CD14-positive monocyte (primary cell): Measurements from ENCODE around the gene NKAIN2. TPM values are rescaled to one million over a fixed set of nuclear protein-coding genes. Genes with fewer than 3 reads are reported as not detected.

ENCODE experiments used
- DNase-seq, 3 donors: peaks; one replicate each; pipeline ENCODE4 v3.0.0-alpha.2; 2011 to 2022
- H2AFZ ChIP-seq: 2 replicates; pipeline ENCODE4 v1.6.0; 2012; ENCODE audit warnings: mild to moderate bottlenecking, low read depth, low read length, inconsistent platforms; ENCODE audit not compliant: insufficient read depth, poor library complexity, severe bottlenecking
- H3K27ac ChIP-seq, 2 donors: 1 replicate in 1 of 2; 2 replicates in 1 of 2; pipeline ENCODE4 v1.5.1; 2012 to 2013; ENCODE audit warnings: low read length in 2 of 2, control low read depth in 1 of 2, inconsistent platforms in 1 of 2, low read depth in 1 of 2, mild to moderate bottlenecking in 1 of 2
- H3K27me3 ChIP-seq, 2 donors: one replicate each; pipeline versions ENCODE4 v1.6.0 to v1.6.1; 2011 to 2013; ENCODE audit warnings: low read length in 2 of 2; ENCODE audit not compliant: control insufficient read depth in 2 of 2, insufficient read depth in 2 of 2
- H3K36me3 ChIP-seq, 2 donors: replicated peaks in 1 of 2; 1 replicate in 1 of 2; 2 replicates in 1 of 2; pipeline versions ENCODE4 v1.5.1 to v1.6.1; 2012 to 2013; ENCODE audit warnings: low read length in 2 of 2, control low read depth in 1 of 2, inconsistent platforms in 1 of 2, mild to moderate bottlenecking in 1 of 2; ENCODE audit not compliant: insufficient read depth in 2 of 2, control insufficient read depth in 1 of 2
- H3K4me1 ChIP-seq, 2 donors: 1 replicate in 1 of 2; 2 replicates in 1 of 2; pipeline versions ENCODE4 v1.5.1 to v1.6.1; 2012 to 2013; ENCODE audit warnings: low read length in 2 of 2, control low read depth in 1 of 2, inconsistent platforms in 1 of 2, mild to moderate bottlenecking in 1 of 2, moderate library complexity in 1 of 2; ENCODE audit not compliant: insufficient read depth in 2 of 2, control insufficient read depth in 1 of 2
- H3K4me2 ChIP-seq: replicated peaks from 2 replicates; pipeline ENCODE3; 2012; ENCODE audit warnings: low read length, moderate library complexity, mild to moderate bottlenecking; ENCODE audit not compliant: poor library complexity, severe bottlenecking; ENCODE audit errors: extremely low read depth
- H3K4me3 ChIP-seq, 3 experiments: fragments of 200-600 bp in 1 of 3; sonication (generic) in 1 of 3; replicated peaks in 1 of 3; 1 replicate in 2 of 3; 2 replicates in 1 of 3; pipeline ENCODE4 v1.5.1; 2011 to 2013; ENCODE audit warnings: low read length in 3 of 3, mild to moderate bottlenecking in 3 of 3, control low read depth in 2 of 3, low read depth in 2 of 3, inconsistent platforms in 1 of 3, moderate library complexity in 1 of 3
- H3K79me2 ChIP-seq: 2 replicates; pipeline ENCODE4 v1.6.0; 2012; ENCODE audit warnings: mild to moderate bottlenecking, control low read depth, inconsistent platforms, low read length, moderate library complexity; ENCODE audit not compliant: insufficient read depth
- H3K9ac ChIP-seq: 2 replicates; pipeline ENCODE4 v1.6.0; 2017; ENCODE audit warnings: low read length, mild to moderate bottlenecking; ENCODE audit not compliant: insufficient read depth, poor library complexity, severe bottlenecking
- H3K9me3 ChIP-seq, 2 donors: replicated peaks in 1 of 2; 1 replicate in 1 of 2; 2 replicates in 1 of 2; pipeline versions ENCODE4 v1.5.1 to v1.6.1; 2012 to 2013; ENCODE audit warnings: low read length in 2 of 2, control low read depth in 1 of 2; ENCODE audit not compliant: control insufficient read depth in 1 of 2, insufficient read depth in 1 of 2
- H4K20me1 ChIP-seq: 2 replicates; pipeline ENCODE4 v1.6.0; 2012; ENCODE audit warnings: mild to moderate bottlenecking, low read length, control low read depth, moderate library complexity; ENCODE audit not compliant: insufficient read depth
- H3K27ac Mint-ChIP-seq, 7 donors: one replicate each; pipeline ENCODE4 v1.8.0; 2020; ENCODE audit warnings: mild to moderate bottlenecking in 7 of 7, mixed read lengths in 7 of 7, moderate library complexity in 6 of 7, inconsistent platforms in 2 of 7
- H3K27me3 Mint-ChIP-seq, 3 donors: one replicate each; pipeline ENCODE4 v1.8.0; 2021 to 2022; ENCODE audit warnings: low read depth in 3 of 3, mild to moderate bottlenecking in 3 of 3, mixed read lengths in 3 of 3, moderate library complexity in 3 of 3, inconsistent platforms in 1 of 3
- H3K36me3 Mint-ChIP-seq, 2 donors: one replicate each; pipeline ENCODE4 v1.8.0; 2020; ENCODE audit warnings: mixed read lengths in 2 of 2, inconsistent platforms in 1 of 2, mild to moderate bottlenecking in 1 of 2
- H3K4me1 Mint-ChIP-seq: one replicate; pipeline ENCODE4 v1.8.0; 2020; ENCODE audit warnings: mild to moderate bottlenecking, mixed read lengths
- H3K4me3 Mint-ChIP-seq, 2 donors: one replicate each; pipeline ENCODE4 v1.8.0; 2020; ENCODE audit warnings: mild to moderate bottlenecking in 2 of 2, mixed read lengths in 2 of 2, moderate library complexity in 1 of 2
- H3K9me3 Mint-ChIP-seq, 7 donors: one replicate each; pipeline ENCODE4 v1.8.0; 2020 to 2022; ENCODE audit warnings: mixed read lengths in 7 of 7, mild to moderate bottlenecking in 6 of 7, moderate library complexity in 6 of 7, inconsistent platforms in 2 of 7
- WGBS: methylation state at CpG from one replicate; pipeline ENCODE4 v1.1.5; 2013; ENCODE audit warnings: missing lambda C conversion rate; ENCODE audit not compliant: insufficient coverage; 5-methylcytosine and 5-hydroxymethylcytosine counted together
- intact Hi-C, 2 donors: fragments of 100-400 bp; cut with micrococcal nuclease; formaldehyde crosslinking; loops; one replicate each; pipeline versions ENCODE4 v1.15.0 to v1.15.1; 2023
- polyA plus RNA-seq, 3 donors: library from polyadenylated mRNA; depleted of rRNA in 1 of 3; unstranded in 2 of 3; stranded (reverse) in 1 of 3; fragments of 300-500 nt in 2 of 3; fragments of >200 nt in 1 of 3; fragmentation: Illumina TruSeq in 2 of 3; gene quantifications; 1 replicate in 2 of 3; 2 replicates in 1 of 3; pipeline ENCODE4 v1.2.3, GENCODE V29; 2012 to 2021
- TF ChIP-seq, protein P1 (sequence below): fragments of 200-600 bp; IDR thresholded peaks from one replicate; pipeline ENCODE4 v1.8.0; 2022; ENCODE audit warnings: antibody characterized with exemption, mild to moderate bottlenecking

NKAIN2 gene
- polyA plus RNA-seq, 3 donors: not detected

DNA sequence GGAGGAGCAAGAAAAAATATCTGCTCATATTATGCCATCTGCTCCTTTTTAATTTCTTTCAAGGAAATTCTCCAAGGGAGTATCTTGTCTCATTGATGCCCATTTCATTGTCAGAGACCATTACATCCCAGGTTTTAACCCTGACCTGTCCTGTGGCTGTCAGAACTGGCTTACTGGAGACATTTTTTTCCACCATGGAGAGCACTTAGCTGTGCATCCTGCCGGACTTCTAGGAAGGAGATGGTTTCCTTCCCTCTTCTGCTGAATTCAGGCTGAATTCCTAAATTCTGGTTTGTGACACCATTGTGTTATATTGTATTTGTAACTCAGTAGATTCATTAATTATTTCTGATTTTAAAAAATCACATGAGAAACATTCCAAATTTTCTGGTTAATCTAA, 70.3 kb downstream of the NKAIN2 start:
- H3K27ac Mint-ChIP-seq: no peak overlapping the region
- H3K27me3 Mint-ChIP-seq: no peaks in the 10 kb centered on the region
- no peaks in the 10 kb centered on the region for H3K36me3 Mint-ChIP-seq
- 33% methylated on average over 1 of the region's 1 CpG for WGBS
- no peak overlapping the region for H3K4me2 ChIP-seq
- H3K27me3 ChIP-seq: no peaks in the 10 kb centered on the region
- TF ChIP-seq, protein P1, sequence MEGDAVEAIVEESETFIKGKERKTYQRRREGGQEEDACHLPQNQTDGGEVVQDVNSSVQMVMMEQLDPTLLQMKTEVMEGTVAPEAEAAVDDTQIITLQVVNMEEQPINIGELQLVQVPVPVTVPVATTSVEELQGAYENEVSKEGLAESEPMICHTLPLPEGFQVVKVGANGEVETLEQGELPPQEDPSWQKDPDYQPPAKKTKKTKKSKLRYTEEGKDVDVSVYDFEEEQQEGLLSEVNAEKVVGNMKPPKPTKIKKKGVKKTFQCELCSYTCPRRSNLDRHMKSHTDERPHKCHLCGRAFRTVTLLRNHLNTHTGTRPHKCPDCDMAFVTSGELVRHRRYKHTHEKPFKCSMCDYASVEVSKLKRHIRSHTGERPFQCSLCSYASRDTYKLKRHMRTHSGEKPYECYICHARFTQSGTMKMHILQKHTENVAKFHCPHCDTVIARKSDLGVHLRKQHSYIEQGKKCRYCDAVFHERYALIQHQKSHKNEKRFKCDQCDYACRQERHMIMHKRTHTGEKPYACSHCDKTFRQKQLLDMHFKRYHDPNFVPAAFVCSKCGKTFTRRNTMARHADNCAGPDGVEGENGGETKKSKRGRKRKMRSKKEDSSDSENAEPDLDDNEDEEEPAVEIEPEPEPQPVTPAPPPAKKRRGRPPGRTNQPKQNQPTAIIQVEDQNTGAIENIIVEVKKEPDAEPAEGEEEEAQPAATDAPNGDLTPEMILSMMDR: no peak
- no peaks in the 10 kb centered on the region for H3K4me1 ChIP-seq
- H3K36me3 ChIP-seq: no peaks in the 10 kb centered on the region
- no peaks in the 10 kb centered on the region for H3K4me1 Mint-ChIP-seq
- no peaks in the 10 kb centered on the region for H3K79me2 ChIP-seq
- H4K20me1 ChIP-seq: no peaks in the 10 kb centered on the region
- no peak overlapping the region for H3K27ac ChIP-seq
- H3K9me3 Mint-ChIP-seq: peaks cover 0 to 10% (median 0%) of the 10 kb centered on the region in 7 donors
- intact Hi-C loops: no loop called here
- H3K4me3 Mint-ChIP-seq: no peak overlapping the region
- no peak for DNase-seq
- H2AFZ ChIP-seq: no peak overlapping the region
- no peak overlapping the region for H3K9ac ChIP-seq
- no peaks in the 10 kb centered on the region for H3K9me3 ChIP-seq
- H3K4me3 ChIP-seq: no peak overlapping the region

DNA sequence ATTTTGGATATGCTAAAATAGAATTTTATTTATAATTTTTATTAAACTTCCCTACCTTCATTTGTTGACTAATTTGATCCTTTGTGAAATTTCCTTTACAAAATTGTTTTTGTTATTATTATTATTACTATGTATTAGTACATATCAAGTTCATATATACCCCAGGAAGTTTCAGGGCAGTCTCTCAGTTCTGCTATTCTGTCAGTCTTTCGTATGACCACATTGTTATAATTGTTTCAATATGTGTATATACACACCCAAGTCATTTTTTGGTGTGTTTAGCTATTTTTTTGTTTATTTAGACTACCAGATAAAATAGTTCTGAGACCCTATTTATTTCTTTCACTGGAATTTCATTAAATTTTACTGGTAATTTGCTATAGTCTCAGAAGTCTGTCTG, 72.1 kb downstream of the NKAIN2 start:
- H3K4me1 Mint-ChIP-seq: no peaks in the 10 kb centered on the region
- Histone ChIP-seq H4K20me1 (no peaks in the 10 kb centered on the region), H3K36me3 (no peaks in the 10 kb centered on the region), H3K79me2 (no peaks in the 10 kb centered on the region), H3K4me3 (no peak overlapping the region), H3K4me1 (no peaks in the 10 kb centered on the region), H3K27me3 (no peaks in the 10 kb centered on the region), H3K9me3 (no peaks in the 10 kb centered on the region), H3K4me2 (no peak overlapping the region), H3K9ac (no peak overlapping the region), H3K27ac (no peak overlapping the region), H2AFZ (no peak overlapping the region)
- H3K4me3 Mint-ChIP-seq: no peak overlapping the region
- H3K27ac Mint-ChIP-seq: no peak overlapping the region
- no peaks in the 10 kb centered on the region for H3K27me3 Mint-ChIP-seq
- intact Hi-C loops: no loop called here
- TF ChIP-seq, protein P1: no peak
- H3K9me3 Mint-ChIP-seq: peaks cover 0 to 10% (median 0%) of the 10 kb centered on the region in 7 donors
- DNase-seq: no peak
- H3K36me3 Mint-ChIP-seq: no peaks in the 10 kb centered on the region
- WGBS: no CpG with 5 or more reads among the region's 1 CpG
